Hindlimb muscle (tissue), 1 donor: ENCODE data around the gene STK4. TPM values are rescaled to one million over a fixed set of nuclear protein-coding genes. Genes with fewer than 3 reads are reported as not detected.

Source experiments
- DNase-seq: peaks from one replicate; pipeline ENCODE4 v3.0.0-alpha.2; 2013
- polyA plus RNA-seq: library from polyadenylated mRNA; unstranded; fragments of 120-200 nt; gene quantifications from one replicate; pipeline ENCODE4 v1.2.1, GENCODE V29; 2013; ENCODE audit not compliant: insufficient read length

STK4 gene
- polyA plus RNA-seq, 1 donor, result 9.2 TPM

GRCh38 chr20:45032781-45033180 lies 66.5 kb downstream of the STK4 start:
- no peak for DNase-seq

- DNase-seq, result no peak
Observed at GRCh38 chr20:45034436-45034835, 68.1 kb downstream of the STK4 start.

GRCh38 chr20:45036044-45036755 lies 69.9 kb downstream of the STK4 start:
- no peak for DNase-seq

GRCh38 chr20:45037050-45037449 lies 70.7 kb downstream of the STK4 start:
- no peak for DNase-seq

GRCh38 chr20:45037635-45038034 lies 71.3 kb downstream of the STK4 start:
- no peak for DNase-seq

- no peak for DNase-seq
Observed at GRCh38 chr20:45038745-45039474, 72.6 kb downstream of the STK4 start.

- DNase-seq, result no peak
Observed at GRCh38 chr20:45039475-45039820, 73.1 kb downstream of the STK4 start.

- DNase-seq, result no peak
Observed at GRCh38 chr20:45041464-45042337, 75.4 kb downstream of the STK4 start.

GRCh38 chr20:45042978-45043377 lies 76.7 kb downstream of the STK4 start:
- DNase-seq, result no peak

- peak; percentile 51 for DNase-seq
Observed at GRCh38 chr20:45044084-45044573, 77.8 kb downstream of the STK4 start.

GRCh38 chr20:45044601-45045000 lies 78.3 kb downstream of the STK4 start:
- no peak for DNase-seq

- DNase-seq, result no peak
Observed at GRCh38 chr20:45047581-45048119, 81.3 kb downstream of the STK4 start.

GRCh38 chr20:45049438-45049837 lies 83.1 kb downstream of the STK4 start:
- no peak for DNase-seq

- DNase-seq, result no peak
Observed at GRCh38 chr20:45049904-45050471, 83.7 kb downstream of the STK4 start.

GRCh38 chr20:45051204-45052060 lies 85.1 kb downstream of the STK4 start:
- no peak for DNase-seq

- DNase-seq, result peak; percentile 46
Observed at GRCh38 chr20:45052698-45053429, 86.6 kb downstream of the STK4 start.

- DNase-seq, result no peak
Observed at GRCh38 chr20:45053430-45054351, 87.4 kb downstream of the STK4 start.

- DNase-seq, result no peak
Observed at GRCh38 chr20:45055056-45055455, 88.7 kb downstream of the STK4 start.

GRCh38 chr20:45056473-45057173 lies 90.3 kb downstream of the STK4 start:
- DNase-seq, result no peak
